GM12891 (cell line): ENCODE measurements around the gene CAMTA1.

Experiments
- POLR2A ChIP-seq: IDR thresholded peaks from 2 replicates; pipeline ENCODE4 v1.6.1; 2011; ENCODE audit warnings: low read depth, low read length, control low read depth
- POLR2AphosphoS5 ChIP-seq: IDR thresholded peaks from 2 replicates; pipeline ENCODE4 v1.6.1; 2011; ENCODE audit warnings: low read depth, low read length, control low read depth
- TAF1 ChIP-seq: IDR thresholded peaks from 2 replicates; pipeline ENCODE4 v1.6.1; 2011; ENCODE audit warnings: low read depth, low read length, control low read depth

DNA sequence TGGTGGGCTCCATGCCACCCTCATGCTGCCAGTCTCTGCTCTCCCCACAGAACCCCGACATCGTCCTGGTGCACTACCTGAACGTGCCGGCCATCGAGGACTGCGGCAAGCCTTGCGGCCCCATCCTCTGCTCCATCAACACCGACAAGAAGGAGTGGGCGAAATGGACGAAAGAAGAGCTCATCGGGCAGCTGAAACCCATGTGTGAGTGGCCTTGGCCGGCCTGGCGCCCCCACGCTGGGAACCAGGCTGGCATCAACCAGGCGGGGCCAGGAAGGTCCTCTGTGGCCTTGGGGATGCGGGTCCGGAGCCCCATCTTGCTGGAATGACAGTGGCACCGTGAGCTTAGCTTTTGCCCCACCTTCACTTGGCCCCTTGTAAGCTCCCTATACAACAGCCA is 855.1 kb downstream of the CAMTA1 start:
- TF ChIP-seq POLR2AphosphoS5 (no peak), POLR2A (no peak), TAF1 (no peak)
